ENCODE results near the gene FAF1.

DNA sequence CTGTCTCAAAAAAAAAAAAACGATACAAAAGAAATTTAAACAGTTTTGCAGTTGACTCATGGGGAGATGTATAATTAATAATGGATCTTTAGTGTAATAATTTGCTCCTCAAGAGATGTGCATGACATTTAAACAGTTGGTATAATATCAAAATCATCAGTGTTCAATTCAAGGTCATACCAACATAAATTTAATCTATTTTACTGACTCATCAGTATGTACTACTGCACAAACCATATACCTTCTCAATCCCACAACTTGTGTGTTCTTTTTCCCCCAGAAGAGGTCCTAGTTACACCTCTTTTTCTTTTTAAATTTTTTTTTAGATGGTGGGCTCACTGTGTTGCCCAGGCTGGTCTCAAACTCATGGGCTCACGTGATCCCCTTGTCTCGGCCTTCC lies 33.6 kb upstream of the FAF1 start:
- TF ChIP-seq EZH2 (IDR thresholded peaks at IDR 0.05; ENCODE audit: insufficient read depth, poor library complexity, severe bottlenecking): no peak
- TF ChIP-seq EZH2phosphoT487 (IDR thresholded peaks at IDR 0.05; ENCODE audit: insufficient read depth, low read depth): no peak

Measured in GM23248 (cell line).